ENCODE data around the gene IRF1.
"Not testable (repeated sequence)": the region's sequence is repeated elsewhere in the genome, so short reads cannot be mapped to it uniquely, and the experiment has no call there.

IRF1 gene

DNA sequence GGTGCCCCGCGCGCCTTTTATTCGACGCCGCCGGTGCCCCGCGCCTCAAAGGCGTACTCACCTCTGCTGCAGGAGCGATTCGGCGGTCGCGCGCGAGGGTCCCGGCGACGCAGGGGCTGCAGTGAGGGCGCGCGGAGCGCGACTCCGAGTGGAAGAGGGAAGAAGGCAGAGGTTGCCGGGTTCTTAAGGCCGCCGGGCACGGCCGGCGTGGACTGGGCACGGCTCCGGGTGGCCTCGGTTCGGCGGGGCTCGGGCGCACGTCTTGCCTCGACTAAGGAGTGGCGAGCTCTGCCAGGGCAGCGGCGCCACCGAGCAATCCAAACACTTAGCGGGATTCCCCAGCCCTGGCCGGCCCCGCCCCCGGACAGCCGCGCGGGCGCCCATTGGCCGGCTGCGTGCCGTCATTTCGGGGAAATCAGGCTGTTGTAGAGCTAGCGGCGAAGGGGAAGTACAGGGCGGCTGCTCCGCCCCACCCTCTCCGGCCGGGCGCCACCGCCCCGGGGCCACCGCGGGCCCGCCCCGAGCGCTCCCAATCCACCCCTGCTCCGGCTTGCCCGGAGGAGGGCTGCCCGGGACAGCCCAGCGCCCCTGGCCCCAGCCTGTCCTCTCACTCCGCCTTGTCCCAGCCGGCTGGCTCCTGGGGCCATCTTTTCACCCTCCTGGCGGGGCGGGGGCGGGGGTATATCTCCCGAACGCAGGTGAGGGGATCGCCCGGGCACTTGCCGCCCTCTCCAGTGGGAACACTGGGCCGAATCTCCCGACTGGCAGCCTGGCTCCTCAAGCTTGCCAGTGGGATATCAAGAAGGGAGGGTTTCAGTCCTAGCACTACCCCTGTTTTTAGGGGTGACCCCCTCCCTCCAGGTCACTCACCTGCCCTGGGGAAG lies at the start of gene IRF1:
TSS of gene IRF1 (minus strand) at position 290 of the 884 bp plus-strand sequence. CDS start 1,295 bp downstream, outside the sequence.
- peak; percentile 98 for DNase-seq

- no peak for DNase-seq
Measured at GRCh38 chr5:132540149-132540548, 49.6 kb upstream of the IRF1 start.

- no peak for DNase-seq
Measured at GRCh38 chr5:132539716-132540115, 49.1 kb upstream of the IRF1 start.

DNA sequence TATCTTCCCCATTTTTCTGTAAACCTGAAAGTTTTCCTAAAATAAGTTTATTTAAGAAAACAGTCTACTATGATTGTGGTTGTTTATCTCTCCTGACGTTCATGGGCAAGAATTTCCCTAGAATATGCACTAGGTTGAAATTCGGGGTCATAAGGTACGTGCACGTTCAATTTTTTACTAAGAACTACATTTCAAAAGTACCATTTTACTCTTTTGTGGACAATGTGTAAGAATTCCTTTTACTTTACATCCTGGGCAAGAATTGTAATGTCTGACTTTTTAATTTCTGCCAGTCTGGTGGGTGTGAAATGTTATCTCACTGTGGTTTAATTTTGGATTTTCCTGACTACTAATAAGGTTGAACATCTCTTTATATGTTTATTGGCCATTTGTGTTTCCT lies 40.4 kb upstream of the IRF1 start:
- DNase-seq = no peak

- DNase-seq = no peak
Measured at GRCh38 chr5:132528866-132529634, 38.5 kb upstream of the IRF1 start.

DNA sequence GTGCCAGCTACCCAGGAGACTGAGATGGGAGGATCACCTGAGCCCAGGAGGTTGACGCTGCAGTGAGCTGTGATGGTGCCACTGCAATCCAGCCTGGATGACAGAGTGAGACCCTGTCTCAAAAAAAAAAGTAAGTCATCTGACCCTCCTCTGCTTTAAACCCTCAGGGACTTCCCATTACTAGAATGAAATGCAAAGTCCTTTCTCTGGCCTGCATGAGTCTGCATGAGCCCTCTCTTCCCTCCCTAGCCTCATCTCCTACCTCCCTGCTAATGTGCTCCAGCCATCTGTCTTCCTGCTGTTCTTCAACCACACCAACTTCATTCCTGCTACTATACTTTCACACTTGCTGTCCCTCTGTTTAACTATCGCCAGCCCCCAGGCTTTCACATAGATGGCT lies 37.4 kb upstream of the IRF1 start:
- DNase-seq = no peak

- no peak for DNase-seq
Measured at GRCh38 chr5:132526974-132527564, 36.5 kb upstream of the IRF1 start.

DNA sequence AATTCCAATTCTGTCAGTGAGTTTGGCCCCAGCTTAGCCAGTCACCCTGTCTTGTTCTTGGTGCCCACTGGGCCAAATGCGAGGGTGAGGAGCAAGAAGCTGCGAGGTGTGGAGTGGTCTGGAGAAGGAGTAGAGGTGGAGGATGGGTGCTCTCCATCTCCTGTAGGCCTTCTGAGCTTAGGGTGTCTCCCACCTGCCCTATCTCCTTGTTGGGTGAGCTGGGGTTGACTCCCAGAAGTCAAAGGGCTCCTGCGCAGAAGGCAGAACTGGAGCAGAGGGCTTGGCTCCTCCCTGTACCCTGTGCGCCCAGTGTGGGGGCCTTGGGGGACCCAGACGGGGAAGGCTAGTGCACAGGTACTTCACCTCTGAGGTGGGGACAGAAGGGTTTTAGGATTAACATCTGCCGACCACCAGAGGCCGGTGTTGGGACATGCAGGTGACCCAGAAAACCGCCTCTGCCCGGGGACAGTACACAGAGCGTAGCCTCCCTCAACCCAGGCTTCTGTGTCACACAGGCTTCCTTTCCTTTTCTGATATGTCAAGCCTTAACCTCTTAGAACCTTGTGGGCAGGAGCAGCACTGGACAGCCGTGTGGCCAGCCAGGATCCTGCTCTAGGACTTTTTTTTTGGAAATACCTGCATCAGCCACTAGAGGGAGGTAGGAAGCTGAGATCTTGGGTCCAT lies 35.9 kb upstream of the IRF1 start:
- peak; percentile 30 for DNase-seq

DNA sequence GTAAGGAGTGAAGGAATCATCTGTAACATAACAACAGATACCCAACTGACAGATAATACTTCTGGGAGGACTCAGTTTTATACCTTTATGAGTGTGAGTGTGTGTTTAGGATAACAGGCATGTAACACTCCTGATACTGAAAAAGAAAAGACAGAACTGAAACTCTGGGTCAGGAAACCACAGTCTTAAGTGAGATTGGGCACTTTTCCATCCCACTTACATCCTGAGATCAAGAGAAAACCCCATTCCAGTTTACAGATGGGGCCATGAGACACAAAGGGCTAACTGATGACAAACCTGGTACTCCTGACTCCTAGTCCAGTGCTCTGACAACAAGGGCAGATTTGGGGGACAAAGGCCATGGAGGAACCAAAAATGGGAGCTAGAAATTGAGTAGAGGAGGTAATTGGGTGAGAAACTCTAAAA lies 34.7 kb upstream of the IRF1 start:
- no peak for DNase-seq

DNA sequence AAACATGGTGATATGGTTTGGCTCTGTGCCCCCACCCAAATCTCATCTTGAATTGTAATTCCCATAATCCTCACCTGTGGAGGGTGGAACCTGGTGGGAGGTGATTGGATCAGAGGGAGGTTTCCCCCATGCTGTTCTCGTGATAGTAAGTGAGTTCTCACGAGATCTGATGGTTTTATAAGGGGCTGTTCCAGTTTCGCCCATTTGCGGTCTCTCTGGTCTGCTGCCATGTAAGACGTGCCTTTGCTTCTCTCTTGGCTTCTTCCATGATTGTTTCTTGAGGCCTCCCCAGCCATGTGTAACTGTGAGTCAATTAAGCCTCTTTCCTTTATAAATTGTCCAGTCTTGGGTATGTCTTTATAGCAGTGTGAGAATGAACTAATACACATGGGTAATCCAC lies 34.3 kb upstream of the IRF1 start:
- DNase-seq = not testable (repeated sequence)

DNA sequence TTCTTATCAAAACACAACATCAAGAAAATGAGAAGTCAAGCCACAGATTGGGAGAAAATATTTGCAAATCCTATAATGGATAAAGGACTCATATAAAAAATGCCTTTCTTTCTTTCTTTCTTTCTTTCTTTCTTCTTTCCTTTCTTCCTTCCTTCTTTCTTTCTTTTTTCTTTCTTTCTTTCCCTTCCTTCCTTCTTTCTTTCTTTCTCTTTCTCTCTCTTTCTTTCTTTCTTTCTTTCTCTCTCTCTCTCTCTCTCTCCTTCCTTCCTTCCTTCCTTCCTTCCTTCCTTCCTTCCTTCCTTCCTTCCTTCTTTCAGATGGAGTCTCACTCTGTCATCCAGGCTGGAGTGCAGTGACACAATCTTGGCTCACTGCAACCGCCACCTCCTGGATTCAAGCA lies 31.5 kb upstream of the IRF1 start:
- DNase-seq = not testable (repeated sequence)

- not testable (repeated sequence) for DNase-seq
Measured at GRCh38 chr5:132513618-132514336, 23.2 kb upstream of the IRF1 start.

DNA sequence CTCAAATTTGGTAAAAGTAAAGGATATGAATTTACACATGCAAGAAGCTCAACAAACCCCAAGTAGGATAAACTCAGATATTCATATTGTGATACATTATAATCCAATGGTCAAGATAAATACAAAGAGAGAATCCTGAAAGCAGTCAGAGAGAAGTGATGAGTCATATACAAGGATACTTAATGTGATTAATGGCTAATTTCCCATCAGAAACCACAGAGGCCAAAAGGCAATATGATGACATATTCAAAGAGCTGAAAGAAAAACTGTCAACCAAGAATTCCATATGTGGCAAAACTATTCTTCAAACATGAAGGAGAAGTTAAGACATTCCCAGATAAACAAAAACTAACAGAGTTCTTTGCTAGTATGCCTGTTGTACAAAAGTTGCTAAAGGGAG lies 19.5 kb upstream of the IRF1 start:
- no peak for DNase-seq

DNA sequence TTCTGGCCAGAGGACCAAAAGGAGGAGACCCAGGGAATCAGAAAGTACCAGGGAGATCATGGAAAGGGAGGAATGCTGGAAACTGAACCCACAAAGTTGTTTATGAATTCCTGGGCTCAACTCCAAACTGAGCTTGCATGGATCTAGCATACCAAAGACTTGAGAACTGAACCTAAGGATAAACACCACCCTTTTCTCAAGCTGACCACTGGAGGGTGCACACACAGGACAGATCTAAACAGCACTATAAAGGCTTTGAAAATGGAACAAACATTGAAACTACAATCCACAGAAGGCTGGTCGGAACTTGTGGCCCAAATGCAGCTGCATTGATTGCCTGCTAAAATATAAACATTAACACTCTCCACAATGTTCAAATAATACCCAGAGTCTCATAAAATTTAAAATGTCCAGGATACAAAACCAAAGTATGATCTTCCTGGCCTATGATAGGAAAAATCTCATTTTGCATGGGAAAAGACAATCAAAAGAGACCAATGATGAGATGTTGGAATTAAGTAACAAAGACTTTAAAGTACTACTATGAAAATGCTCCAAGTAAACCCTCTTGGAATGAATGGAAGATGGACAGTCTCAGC lies 15.6 kb upstream of the IRF1 start:
- peak; percentile 35 for DNase-seq

- DNase-seq = no peak
Measured at GRCh38 chr5:132505641-132506040, 15.1 kb upstream of the IRF1 start.

DNA sequence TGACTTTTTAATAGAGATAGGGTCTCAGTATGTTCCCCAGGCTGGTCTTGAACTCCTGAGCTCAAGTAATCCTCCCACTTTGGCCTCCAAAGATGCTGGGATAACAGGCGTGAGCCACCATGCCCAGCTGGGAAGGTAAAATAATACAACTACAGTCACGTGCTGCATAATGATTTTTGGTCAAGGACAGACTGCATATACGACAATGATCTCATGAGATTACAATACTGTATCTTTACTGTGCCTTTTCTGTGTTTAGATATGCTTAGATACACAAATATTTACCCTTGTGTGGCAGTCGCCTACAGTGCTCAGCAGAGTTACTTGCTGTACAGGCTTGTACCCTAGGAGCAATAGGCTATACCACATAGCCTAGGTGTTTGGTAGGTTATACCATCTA lies 14.2 kb upstream of the IRF1 start:
- DNase-seq = no peak

DNA sequence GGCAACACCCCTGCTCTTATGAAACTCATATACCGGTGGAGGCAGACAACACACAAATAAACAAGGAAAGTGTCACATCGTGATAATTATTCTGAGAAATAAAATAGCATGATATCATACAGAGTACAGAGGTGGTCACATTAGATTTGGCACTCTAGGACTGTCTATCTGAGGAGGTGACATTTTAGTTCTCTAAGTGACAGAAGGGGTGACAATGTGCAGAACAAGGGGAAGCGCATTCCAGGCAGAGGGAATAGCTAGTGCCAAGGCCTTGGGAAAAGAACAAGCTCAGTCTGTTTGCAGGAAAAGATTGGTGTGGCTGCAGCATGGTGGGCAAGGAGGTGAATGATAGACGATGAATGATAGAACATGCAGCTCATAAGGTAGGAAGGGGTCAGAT lies 12.7 kb upstream of the IRF1 start:
- no peak for DNase-seq

- no peak for DNase-seq
Measured at GRCh38 chr5:132501961-132502931, 11.7 kb upstream of the IRF1 start.

- DNase-seq = no peak
Measured at GRCh38 chr5:132501629-132501956, 11.0 kb upstream of the IRF1 start.

GRCh38 chr5:132500931-132501628 lies 10.5 kb upstream of the IRF1 start:
- DNase-seq = peak; percentile 56

All from left hindlimb (tissue), 1 donor.